Transverse colon (tissue), 4 donors: Measurements from ENCODE around the gene CYP2A7. TPM values are rescaled to one million over a fixed set of nuclear protein-coding genes. Genes with fewer than 3 reads are reported as not detected.
"Not testable (repeated sequence)": the region's sequence is repeated elsewhere in the genome, so short reads cannot be mapped to it uniquely, and the experiment has no call there.

Experiments used
- DNase-seq: peaks from one replicate; pipeline ENCODE4 v3.0.0-alpha.2; 2019
- H3K27ac ChIP-seq, 4 donors: fragments of 200-600 bp; sonication (generic); 2 replicates each; pipeline ENCODE4 v1.5.1; 2016 to 2018; ENCODE audit warnings: inconsistent platforms in 4 of 4
- H3K27me3 ChIP-seq: fragments of 200-600 bp; sonication (generic); 2 replicates; pipeline ENCODE4 v1.5.1; 2017; ENCODE audit warnings: inconsistent platforms
- H3K36me3 ChIP-seq, 4 donors: fragments of 200-600 bp; sonication (generic); 2 replicates each; pipeline ENCODE4 v1.5.1; 2017 to 2019; ENCODE audit warnings: inconsistent platforms in 4 of 4
- H3K4me1 ChIP-seq, 4 donors: fragments of 200-600 bp; sonication (generic); 2 replicates each; pipeline ENCODE4 v1.5.1; 2017 to 2020; ENCODE audit warnings: inconsistent platforms in 4 of 4
- H3K4me3 ChIP-seq, 4 donors: fragments of 200-600 bp; sonication (generic); 1 replicate in 1 of 4; 2 replicates in 3 of 4; pipeline versions ENCODE4 v1.5.1 to v1.6.1; 2017 to 2019; ENCODE audit warnings: inconsistent platforms in 4 of 4
- H3K9me3 ChIP-seq, 2 donors: fragments of 200-600 bp; sonication (generic); 2 replicates each; pipeline ENCODE4 v1.5.1; 2017 to 2019; ENCODE audit warnings: inconsistent platforms in 2 of 2
- CTCF ChIP-seq, 5 experiments: fragments of 200-600 bp in 3 of 5; fragments of 450-650 bp in 2 of 5; sonication (generic) in 3 of 5; IDR thresholded peaks; 1 replicate in 2 of 5; 2 replicates in 3 of 5; pipeline ENCODE4 v1.5.1; 2016 to 2017; ENCODE audit warnings: antibody characterized with exemption in 5 of 5, inconsistent platforms in 3 of 5, mild to moderate bottlenecking in 2 of 5, moderate library complexity in 1 of 5
- EP300 ChIP-seq: sonication (generic); formaldehyde crosslinking; IDR thresholded peaks from one replicate; pipeline ENCODE4 v1.6.1; 2017; ENCODE audit warnings: antibody characterized with exemption, low read depth
- POLR2A ChIP-seq: fragments of 450-650 bp; IDR thresholded peaks from one replicate; pipeline ENCODE4 v1.6.1; 2016; ENCODE audit warnings: antibody characterized with exemption, mild to moderate bottlenecking, moderate library complexity
- POLR2AphosphoS5 ChIP-seq, 3 donors: sonication (generic); formaldehyde crosslinking; IDR thresholded peaks; one replicate each; pipeline ENCODE4 v1.6.1; 2016; ENCODE audit warnings: antibody characterized with exemption in 3 of 3
- WGBS, 2 donors: methylation state at CpG; one replicate each; pipeline ENCODE4 v1.1.5; 2018; ENCODE audit warnings: low coverage in 1 of 2; 5-methylcytosine and 5-hydroxymethylcytosine counted together
- in situ Hi-C, 4 donors: fragments of 200-750 bp; cut with MboI; loops; one replicate each; pipeline versions ENCODE4 v1.15.0 to v1.15.1; 2017; ENCODE audit warnings: low sequenced_read_pairs in 3 of 4, low pct_ligation_motif_present in 1 of 4, low pct_unique_long_range_greater_than_20kb in 1 of 4
- intact Hi-C: fragments of 100-400 bp; cut with DNase I; formaldehyde crosslinking; loops from one replicate; pipeline ENCODE4 v1.15.1; 2023; ENCODE audit warnings: low total_unique reads
- total RNA-seq, 4 donors: library from RNA; depleted of rRNA; stranded (reverse); fragments of >200 nt; gene quantifications; one replicate each; pipeline ENCODE4 v1.1.0, GENCODE V29; 2016

Gene CYP2A7
- total RNA-seq, 4 donors from 2014 or later = not detected

GRCh38 chr19:40888191-40888590, 6.2 kb upstream of the CYP2A7 start:
- Histone ChIP-seq H3K27ac (no peak overlapping the region), H3K4me3 (no peak overlapping the region), H3K4me1 (no peaks in the 10 kb centered on the region), H3K36me3 (no peaks in the 10 kb centered on the region), H3K27me3 (no peaks in the 10 kb centered on the region), H3K9me3 (no peaks in the 10 kb centered on the region)
- TF ChIP-seq CTCF (IDR thresholded peaks at IDR 0.05) (no peak), POLR2A (no peak), EP300 (no peak), POLR2AphosphoS5 (IDR thresholded peaks at IDR 0.05) (no peak)
- intact Hi-C loops (no loop called here), in situ Hi-C loops (no loop called here)
- no peak for DNase-seq
- 73 to 84% methylated on average over 4 of the region's 4 CpGs for WGBS, 2 donors

GRCh38 chr19:40884187-40884931, 2.3 kb upstream of the CYP2A7 start:
- in situ Hi-C loops = loop anchor here in 1 of 4 donors (5.0 kb wide), 1 partner anchor 37 kb away; no protein-coding TSS in a partner anchor
- intact Hi-C loops, H3K36me3 ChIP-seq, H3K27ac ChIP-seq, DNase-seq, H3K9me3 ChIP-seq, H3K4me3 ChIP-seq, H3K27me3 ChIP-seq, H3K4me1 ChIP-seq: not testable (repeated sequence)
- WGBS, 2 donors = no CpG with 5 or more reads among the region's 1 CpG

GRCh38 chr19:40879349-40879748, 2.7 kb downstream of the CYP2A7 start:
- H3K36me3 ChIP-seq, DNase-seq, H3K4me3 ChIP-seq, H3K4me1 ChIP-seq, in situ Hi-C loops, H3K9me3 ChIP-seq, H3K27me3 ChIP-seq, intact Hi-C loops, H3K27ac ChIP-seq: not testable (repeated sequence)
- WGBS, 2 donors = 80% methylated on average over 4 of the region's 4 CpGs; no CpG with 5 or more reads in 1 of the 2 donors

GRCh38 chr19:40875526-40875951, 6.5 kb downstream of the CYP2A7 start:
- DNase-seq = peak; percentile 86
- H3K27me3 ChIP-seq, H3K36me3 ChIP-seq, H3K4me1 ChIP-seq, intact Hi-C loops, H3K27ac ChIP-seq, H3K4me3 ChIP-seq, in situ Hi-C loops, H3K9me3 ChIP-seq: not testable (repeated sequence)
- WGBS, 2 donors = 25% methylated on average over 21 of the region's 23 CpGs; no CpG with 5 or more reads in 1 of the 2 donors

- 89% methylated on average over 1 of the region's 4 CpGs; no CpG with 5 or more reads in 1 of the 2 donors for WGBS, 2 donors
- H3K9me3 ChIP-seq, H3K4me1 ChIP-seq, H3K27me3 ChIP-seq, H3K36me3 ChIP-seq, H3K27ac ChIP-seq, DNase-seq, in situ Hi-C loops, intact Hi-C loops, H3K4me3 ChIP-seq: not testable (repeated sequence)
Observed at GRCh38 chr19:40874874-40875273, 7.2 kb downstream of the CYP2A7 start.

- H3K27ac ChIP-seq, H3K4me3 ChIP-seq, H3K36me3 ChIP-seq, intact Hi-C loops, H3K4me1 ChIP-seq, H3K27me3 ChIP-seq, in situ Hi-C loops, H3K9me3 ChIP-seq, DNase-seq: not testable (repeated sequence)
- 92% methylated on average over 2 of the region's 2 CpGs; no CpG with 5 or more reads in 1 of the 2 donors for WGBS, 2 donors
Observed at GRCh38 chr19:40873873-40874272, 8.2 kb downstream of the CYP2A7 start.

- TF ChIP-seq EP300 (no peak), CTCF (IDR thresholded peaks at IDR 0.05) (no peak), POLR2AphosphoS5 (IDR thresholded peaks at IDR 0.05) (no peak), POLR2A (no peak)
- Histone ChIP-seq H3K4me3 (no peak overlapping the region), H3K9me3 (no peaks in the 10 kb centered on the region), H3K4me1 (no peaks in the 10 kb centered on the region), H3K27ac (no peak overlapping the region), H3K27me3 (no peaks in the 10 kb centered on the region), H3K36me3 (no peaks in the 10 kb centered on the region)
- in situ Hi-C loops (no loop called here), intact Hi-C loops (no loop called here)
- no peak for DNase-seq
- WGBS, 2 donors = 87% methylated on average over 2 of the region's 2 CpGs; no CpG with 5 or more reads in 1 of the 2 donors
Observed at GRCh38 chr19:40872209-40872608, 9.8 kb downstream of the CYP2A7 start.
